Subcutaneous adipose tissue (tissue), 1 donor: ENCODE measurements around the gene LASP1NB.

Experiments
- CTCF ChIP-seq: fragments of 450-650 bp; IDR thresholded peaks from one replicate; pipeline ENCODE4 v1.5.1; 2016; ENCODE audit warnings: low read depth, mild to moderate bottlenecking, control low read depth, antibody characterized with exemption, moderate library complexity

Gene LASP1NB

GRCh38 chr17:38925263-38925995, at the start of gene LASP1NB:
Gene LASP1NB (plus strand): TSS chr17:38925614.
- no peak for TF ChIP-seq CTCF

GRCh38 chr17:38877130-38877851, 48.1 kb upstream of the LASP1NB start:
- TF ChIP-seq CTCF, result no peak

- no peak for TF ChIP-seq CTCF
Measured at GRCh38 chr17:38879878-38880665, 45.3 kb upstream of the LASP1NB start.

- TF ChIP-seq CTCF, result no peak
Measured at GRCh38 chr17:38881600-38882191, 43.7 kb upstream of the LASP1NB start.

- TF ChIP-seq CTCF, result no peak
Measured at GRCh38 chr17:38882870-38883269, 42.5 kb upstream of the LASP1NB start.

- no peak for TF ChIP-seq CTCF
Measured at GRCh38 chr17:38883592-38884526, 41.6 kb upstream of the LASP1NB start.
